K562 (cell line): ENCODE measurements around the gene EVI5. TPM values are rescaled to one million over a fixed set of nuclear protein-coding genes. Genes with fewer than 3 reads are reported as not detected.

Experiments used
- ATAC-seq: fragments of 200-7000 bp; cut with Tn5 transposase; 3 replicates; pipeline ENCODE4 v1.9.1; 2020; ENCODE audit warnings: moderate library complexity
- BruUV-seq: library from RNA; stranded (reverse); fragments of 400-500 nt; replicated peaks from 2 replicates; lab custom pipeline; 2021; lab: Mats Ljungman, UMichigan
- CTCF ChIA-PET: fragments of 300-600 bp; formaldehyde crosslinking; extraction: SDS; loops from one replicate; lab custom pipeline; 2021; ENCODE audit warnings: low intra/inter-chr PET ratio; lab: Yijun Ruan, JAX
- POLR2A ChIA-PET: fragments of 300-600, 350-650 bp; sonication (Branson Sonifier 250); formaldehyde crosslinking; extraction: SDS; loops from one replicate; lab custom pipeline; 2021; ENCODE audit warnings: antibody characterized with exemption, inconsistent platforms; lab: Yijun Ruan, JAX
- DNase-seq, 4 experiments: peaks; one replicate each; pipeline versions ENCODE4 v3.0.0 to v3.0.0-alpha.2; 2011 to 2018; ENCODE audit warnings: low spot score in 3 of 4, mixed read lengths in 3 of 4; ENCODE audit errors: extremely low read depth in 1 of 4
- FAIRE-seq: peaks from 2 replicates; lab custom pipeline; 2011; peaks lifted over from hg19 to GRCh38; lab: Jason Lieb, UNC
- H2AFZ ChIP-seq: 2 replicates; pipeline ENCODE4 v1.6.0; 2011; ENCODE audit warnings: low read depth, low read length, control low read depth, inconsistent platforms
- H3K27ac ChIP-seq: fragments of 200-600 bp; 3 replicates; pipeline ENCODE4 v1.8.0; 2011; ENCODE audit warnings: low read depth, mild to moderate bottlenecking, control low read depth, inconsistent platforms, low read length, moderate library complexity, mixed read lengths; ENCODE audit errors: extremely low read depth
- H3K27me3 ChIP-seq, 2 experiments: fragments of 300-600 bp in 1 of 2; 2 replicates in 1 of 2; 3 replicates in 1 of 2; pipeline versions ENCODE4 v1.6.0 to v1.8.0; 2011; ENCODE audit warnings: inconsistent platforms in 2 of 2, low read length in 2 of 2, mild to moderate bottlenecking in 1 of 2, mixed read lengths in 1 of 2, moderate library complexity in 1 of 2; ENCODE audit not compliant: control insufficient read depth in 2 of 2, insufficient read depth in 2 of 2
- H3K36me3 ChIP-seq: fragments of 300-600 bp; 3 replicates; pipeline ENCODE4 v1.8.0; 2011; ENCODE audit warnings: mild to moderate bottlenecking, low read length, inconsistent platforms; ENCODE audit not compliant: control insufficient read depth, insufficient read depth
- H3K4me1 ChIP-seq, 2 experiments: fragments of 200-600 bp in 1 of 2; replicated peaks in 1 of 2; 2 replicates in 1 of 2; 3 replicates in 1 of 2; pipeline versions ENCODE4 v1.5.1 to v1.8.0; 2011; ENCODE audit warnings: inconsistent platforms in 2 of 2, low read length in 2 of 2, mild to moderate bottlenecking in 1 of 2, mixed read lengths in 1 of 2, moderate library complexity in 1 of 2; ENCODE audit not compliant: control insufficient read depth in 2 of 2, insufficient read depth in 2 of 2
- H3K4me2 ChIP-seq: 2 replicates; pipeline ENCODE4 v1.6.1; 2011; ENCODE audit warnings: low read length, control low read depth, inconsistent platforms, mixed read lengths; ENCODE audit not compliant: insufficient read depth
- H3K4me3 ChIP-seq: fragments of 200-600 bp; sonication (generic), shearing (Covaris generic); 2 replicates; pipeline ENCODE4 v1.5.1; 2016; ENCODE audit warnings: control low read depth, inconsistent platforms
- H3K79me2 ChIP-seq: fragments of 200-600 bp; 3 replicates; pipeline ENCODE4 v1.8.0; 2011; ENCODE audit warnings: low read length, inconsistent platforms; ENCODE audit not compliant: control insufficient read depth, insufficient read depth
- H3K9ac ChIP-seq, 2 experiments: 2 replicates each; pipeline versions ENCODE4 v1.6.0 to v1.6.1; 2011; ENCODE audit warnings: low read depth in 2 of 2, low read length in 2 of 2, control low read depth in 1 of 2, inconsistent platforms in 1 of 2, mild to moderate bottlenecking in 1 of 2, mixed read lengths in 1 of 2; ENCODE audit not compliant: insufficient read depth in 1 of 2
- H3K9me1 ChIP-seq: one replicate; pipeline ENCODE4 v1.6.0; 2011; ENCODE audit warnings: inconsistent platforms, mild to moderate bottlenecking, low read length, moderate library complexity; ENCODE audit not compliant: control insufficient read depth, insufficient read depth
- H3K9me3 ChIP-seq: replicated peaks from 2 replicates; pipeline ENCODE4 v1.5.1; 2011; ENCODE audit warnings: low read depth, low read length, inconsistent platforms; ENCODE audit not compliant: control insufficient read depth, insufficient read depth
- H4K20me1 ChIP-seq: replicated peaks from 2 replicates; pipeline ENCODE4 v1.6.1; 2011; ENCODE audit warnings: low read length, inconsistent platforms, mixed read lengths; ENCODE audit not compliant: control insufficient read depth, insufficient read depth
- FOXP1 ChIP-seq: sonication (generic); formaldehyde crosslinking; IDR thresholded peaks from 2 replicates; pipeline ENCODE4 v1.8.0; 2022; ENCODE audit warnings: mild to moderate bottlenecking, missing genetic modification reagents
- MYBL2 ChIP-seq, 2 experiments: fragments of 450-650 bp in 1 of 2; sonication (generic) in 1 of 2; formaldehyde crosslinking in 1 of 2; IDR thresholded peaks; 2 replicates each; pipeline versions ENCODE4 v1.6.1 to v1.8.1; 2017 to 2022; ENCODE audit warnings: borderline replicate concordance in 1 of 2, inconsistent platforms in 1 of 2, low read depth in 1 of 2, mild to moderate bottlenecking in 1 of 2, missing genetic modification reagents in 1 of 2, moderate library complexity in 1 of 2
- NFE2 ChIP-seq: IDR thresholded peaks from 2 replicates; pipeline ENCODE4 v1.6.1; 2014; ENCODE audit warnings: antibody characterized with exemption, low read depth
- RUNX1 ChIP-seq: sonication (generic); IDR thresholded peaks from 2 replicates; pipeline ENCODE4 v1.6.1; 2016; ENCODE audit warnings: antibody characterized with exemption, low read depth
- SIRT6 ChIP-seq: IDR thresholded peaks from one replicate; pipeline ENCODE4 v1.6.1; 2012; ENCODE audit warnings: low read depth, mild to moderate bottlenecking, control low read depth, inconsistent platforms, low read length, moderate library complexity
- SRF ChIP-seq, 2 experiments: fragments of 250-450, 450-650 bp in 1 of 2; sonication (Bioruptor Pico) in 1 of 2; sonication (generic) in 1 of 2; formaldehyde crosslinking; IDR thresholded peaks; 2 replicates each; pipeline versions ENCODE4 v1.5.0 to v1.5.1; 2020 to 2022; ENCODE audit warnings: mild to moderate bottlenecking in 1 of 2, missing genetic modification reagents in 1 of 2
- TBP ChIP-seq: optimal IDR thresholded peaks from 2 replicates; pipeline ENCODE3; 2011; ENCODE audit warnings: low read depth, low read length, improper control_type of control experiment
- ZNF165 ChIP-seq: fragments of 250-450 bp; sonication (Bioruptor Pico); IDR thresholded peaks from 2 replicates; pipeline ENCODE4 v1.4.0; 2020; ENCODE audit warnings: borderline replicate concordance
- ZNF79 ChIP-seq: fragments of 250-450 bp; sonication (Bioruptor Pico); IDR thresholded peaks from 2 replicates; pipeline ENCODE4 v1.4.0; 2020; ENCODE audit warnings: low read depth, mild to moderate bottlenecking, moderate library complexity
- WGBS: fragments of 100-300 bp; shearing (Covaris generic); methylation state at CpG from one replicate; pipeline ENCODE4 v1.1.6; 2016; ENCODE audit warnings: low coverage, mixed read lengths; ENCODE audit not compliant: insufficient coverage; ENCODE audit errors: missing lambda C conversion rate; 5-methylcytosine and 5-hydroxymethylcytosine counted together
- in situ Hi-C: fragments of 300-500 bp; cut with MboI; formaldehyde crosslinking; loops from 4 replicates; pipeline ENCODE4 v1.15.0; 2018; ENCODE audit warnings: inconsistent platforms, mixed read lengths
- intact Hi-C: fragments of 100-400 bp; cut with micrococcal nuclease; formaldehyde crosslinking; loops from 2 replicates; pipeline ENCODE4 v1.14.2; 2022
- polyA plus RNA-seq, 8 experiments: library from polyadenylated mRNA; depleted of rRNA in 4 of 8; stranded (reverse) in 5 of 8; unstranded in 3 of 8; fragments of >200 nt; fragmentation: Nextera tagmentation in 2 of 8; fragmentation: Illumina TruSeq in 1 of 8; extraction: Ambion mirVana in 2 of 8; extraction: Trizol in 1 of 8; gene quantifications; 2 replicates each; pipeline versions ENCODE4 v1.2.1 to v1.2.3, GENCODE V29; 2011 to 2014; ENCODE audit warnings: inconsistent platforms in 1 of 8, missing spikeins in 1 of 8
- total RNA-seq, 7 experiments: library from RNA; depleted of rRNA in 6 of 7; stranded (reverse); fragments of >200 nt in 6 of 7; fragmentation: Illumina TruSeq in 2 of 7; extraction: Trizol in 2 of 7; gene quantifications; 2 replicates each; pipeline versions ENCODE4 v1.2.1 to v1.2.3, GENCODE V29; 2011 to 2021; ENCODE audit warnings: low replicate concordance in 1 of 7
- TF ChIP-seq, protein P1 (sequence below): fragments of 250-450 bp; sonication (Bioruptor Pico); IDR thresholded peaks from 2 replicates; pipeline ENCODE4 v1.4.0; 2020; ENCODE audit warnings: mild to moderate bottlenecking, moderate library complexity
- TF ChIP-seq, protein P2 (sequence below), 2 experiments: fragments of 450-650 bp in 1 of 2; sonication (generic) in 1 of 2; formaldehyde crosslinking; conservative IDR thresholded peaks; 2 replicates each; pipeline versions ENCODE4 v1.4.0 to v1.8.1; 2020 to 2022; ENCODE audit warnings: mild to moderate bottlenecking in 1 of 2, missing genetic modification reagents in 1 of 2

Gene EVI5
- total and polyA plus RNA-seq, 9 of the 15 experiments (the other 6 are each of a cell fraction or from before 2014, with no cell fraction given): 1.7 to 50.1 (median 13.7) TPM

DNA sequence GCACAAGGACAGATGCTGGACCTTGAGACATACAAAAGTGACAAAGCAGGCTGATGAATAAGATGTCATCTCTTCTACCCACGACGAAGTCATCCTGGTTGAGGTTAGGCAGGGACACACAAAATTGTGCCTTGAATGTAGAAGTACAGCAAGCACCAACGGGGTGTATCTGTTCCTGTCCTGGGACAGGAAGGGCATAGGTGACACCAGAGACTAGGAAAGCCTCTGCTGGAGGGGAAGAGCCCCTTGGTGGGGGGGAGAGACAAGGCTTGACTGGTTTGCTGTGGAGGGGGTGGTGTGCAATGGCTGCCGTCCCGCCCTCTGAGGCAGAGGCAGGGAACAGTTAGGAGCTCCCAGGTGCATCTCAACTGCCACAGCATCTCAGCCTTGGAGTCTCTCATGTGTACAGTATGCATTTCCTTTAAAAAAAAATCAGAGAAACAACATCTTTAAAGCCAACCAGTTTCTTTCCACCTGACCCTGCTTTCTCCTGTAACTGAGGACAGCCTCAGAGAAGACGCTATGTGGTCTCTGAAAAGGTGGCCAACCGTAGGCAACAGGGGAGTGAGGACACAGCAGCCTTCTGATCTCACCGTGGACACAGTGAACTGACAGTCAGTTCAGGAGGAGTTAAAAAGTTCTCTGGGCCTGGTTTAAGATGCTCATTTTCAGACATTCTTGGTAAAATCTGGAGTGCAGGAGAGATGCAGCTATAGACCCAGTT is 280.5 kb downstream of the EVI5 start:
- Histone ChIP-seq H3K4me1 (no peaks in the 10 kb centered on the region), H3K4me3 (no peak overlapping the region)
- in situ Hi-C loops: no loop called here

DNA sequence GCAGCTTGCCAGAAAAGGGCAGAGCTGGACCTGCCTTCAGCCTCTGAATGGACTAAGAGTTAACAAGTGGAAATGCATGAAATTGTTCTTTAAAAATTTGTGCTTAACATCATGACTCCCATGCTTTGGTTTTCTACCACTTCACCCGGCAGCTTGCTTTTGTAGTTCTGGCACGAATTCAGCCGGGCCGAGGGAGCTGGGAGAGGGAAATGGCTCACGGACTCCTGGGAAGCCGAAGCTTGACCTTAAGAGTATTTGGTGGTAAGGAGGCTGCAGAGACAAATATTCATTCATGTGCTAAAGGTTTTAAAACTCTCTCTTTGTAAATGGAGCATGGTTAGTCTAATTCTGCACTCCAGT is 281.0 kb downstream of the EVI5 start:
- in situ Hi-C loops (no loop called here), intact Hi-C loops (no loop called here)
- Histone ChIP-seq H3K27me3 (no peaks in the 10 kb centered on the region), H3K36me3 (no peaks in the 10 kb centered on the region), H3K4me2 (no peak overlapping the region), H3K4me3 (no peak overlapping the region), H3K9me1 (no peaks in the 10 kb centered on the region), H3K79me2 (no peaks in the 10 kb centered on the region), H2AFZ (no peak overlapping the region), H3K4me1 (no peaks in the 10 kb centered on the region), H3K27ac (no peak overlapping the region), H3K9ac (no peak overlapping the region), H3K9me3 (no peaks in the 10 kb centered on the region), H4K20me1 (no peaks in the 10 kb centered on the region)
- ATAC-seq (no peak), FAIRE-seq (no peak), DNase-seq (no peak)
- CTCF ChIA-PET: no interaction called here
- 10% methylated on average over 6 of the region's 6 CpGs for WGBS
- BruUV-seq: no TSS peak
- POLR2A ChIA-PET: no interaction called here
- TF ChIP-seq FOXP1 (CRISPR knock-in tag): no peak
- TF ChIP-seq RUNX1: no peak
- no peak for TF ChIP-seq NFE2
- TF ChIP-seq SRF (CRISPR knock-in tag; IDR thresholded peaks at IDR 0.05): no peak
- TF ChIP-seq, protein P1, sequence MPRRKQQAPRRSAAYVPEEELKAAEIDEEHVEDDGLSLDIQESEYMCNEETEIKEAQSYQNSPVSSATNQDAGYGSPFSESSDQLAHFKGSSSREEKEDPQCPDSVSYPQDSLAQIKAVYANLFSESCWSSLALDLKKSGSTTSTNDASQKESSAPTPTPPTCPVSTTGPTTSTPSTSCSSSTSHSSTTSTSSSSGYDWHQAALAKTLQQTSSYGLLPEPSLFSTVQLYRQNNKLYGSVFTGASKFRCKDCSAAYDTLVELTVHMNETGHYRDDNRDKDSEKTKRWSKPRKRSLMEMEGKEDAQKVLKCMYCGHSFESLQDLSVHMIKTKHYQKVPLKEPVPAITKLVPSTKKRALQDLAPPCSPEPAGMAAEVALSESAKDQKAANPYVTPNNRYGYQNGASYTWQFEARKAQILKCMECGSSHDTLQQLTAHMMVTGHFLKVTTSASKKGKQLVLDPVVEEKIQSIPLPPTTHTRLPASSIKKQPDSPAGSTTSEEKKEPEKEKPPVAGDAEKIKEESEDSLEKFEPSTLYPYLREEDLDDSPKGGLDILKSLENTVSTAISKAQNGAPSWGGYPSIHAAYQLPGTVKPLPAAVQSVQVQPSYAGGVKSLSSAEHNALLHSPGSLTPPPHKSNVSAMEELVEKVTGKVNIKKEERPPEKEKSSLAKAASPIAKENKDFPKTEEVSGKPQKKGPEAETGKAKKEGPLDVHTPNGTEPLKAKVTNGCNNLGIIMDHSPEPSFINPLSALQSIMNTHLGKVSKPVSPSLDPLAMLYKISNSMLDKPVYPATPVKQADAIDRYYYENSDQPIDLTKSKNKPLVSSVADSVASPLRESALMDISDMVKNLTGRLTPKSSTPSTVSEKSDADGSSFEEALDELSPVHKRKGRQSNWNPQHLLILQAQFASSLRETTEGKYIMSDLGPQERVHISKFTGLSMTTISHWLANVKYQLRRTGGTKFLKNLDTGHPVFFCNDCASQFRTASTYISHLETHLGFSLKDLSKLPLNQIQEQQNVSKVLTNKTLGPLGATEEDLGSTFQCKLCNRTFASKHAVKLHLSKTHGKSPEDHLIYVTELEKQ (CRISPR knock-in tag): no peak
- TF ChIP-seq MYBL2 (IDR thresholded peaks at IDR 0.05; ENCODE audit: low read depth): no peak
- TF ChIP-seq MYBL2 (CRISPR knock-in tag; IDR thresholded peaks at IDR 0.05; ENCODE audit: borderline replicate concordance): no peak

More for the DNA sequence above, 280.5 kb downstream of the EVI5 start:
- H3K27me3 ChIP-seq: no peaks in the 10 kb centered on the region
- WGBS: 23% methylated on average over 8 of the region's 8 CpGs
- TF ChIP-seq TBP: no peak
- TF ChIP-seq, protein P2, sequence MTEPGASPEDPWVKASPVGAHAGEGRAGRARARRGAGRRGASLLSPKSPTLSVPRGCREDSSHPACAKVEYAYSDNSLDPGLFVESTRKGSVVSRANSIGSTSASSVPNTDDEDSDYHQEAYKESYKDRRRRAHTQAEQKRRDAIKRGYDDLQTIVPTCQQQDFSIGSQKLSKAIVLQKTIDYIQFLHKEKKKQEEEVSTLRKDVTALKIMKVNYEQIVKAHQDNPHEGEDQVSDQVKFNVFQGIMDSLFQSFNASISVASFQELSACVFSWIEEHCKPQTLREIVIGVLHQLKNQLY (CRISPR knock-in tag; conservative IDR thresholded peaks at IDR 0.05): no peak
- no peak for TF ChIP-seq ZNF79 (CRISPR knock-in tag)
- no peak for TF ChIP-seq ZNF165
- no peak for TF ChIP-seq SIRT6
- intact Hi-C loops: no loop called here
- no peaks in the 10 kb centered on the region for H4K20me1 ChIP-seq
- no peaks in the 10 kb centered on the region for H3K9me3 ChIP-seq
- H3K9me1 ChIP-seq: no peaks in the 10 kb centered on the region
- H3K79me2 ChIP-seq: no peaks in the 10 kb centered on the region
- no peak overlapping the region; the same call in 1 of the 2 replicates for H3K4me2 ChIP-seq
- H2AFZ ChIP-seq: 0 out of 2 replicates have a peak overlapping the region, but pooled peaks have one; percentile 17
- H3K9ac ChIP-seq: no peak overlapping the region
- no peak for DNase-seq
- no TSS peak for BruUV-seq
- no peaks in the 10 kb centered on the region for H3K36me3 ChIP-seq
- ChIA-PET CTCF (no interaction called here), POLR2A (interaction anchor here (1.2 kb wide), 1 partner anchor 13 kb away, joined by 3 read pairs; no protein-coding TSS in a partner anchor)
- ATAC-seq: peak; percentile 58
- FAIRE-seq: no peak
- H3K27ac ChIP-seq: no peak overlapping the region
